Measurements from ENCODE around the gene KLHL17. TPM values are rescaled to one million over a fixed set of nuclear protein-coding genes. Genes with fewer than 3 reads are reported as not detected.
A peak's percentile ranks its signal among the peaks of the same experiment; 100 is the strongest.

KLHL17 gene
- total RNA-seq, 1 donor from 2014 or later: 19.6 TPM

GRCh38 chr1:914131-914890 is 46.1 kb upstream of the KLHL17 start:
- DNase-seq (ENCODE audit: extremely low spot score in 2 of 2): no peak
- Histone ChIP-seq H3K36me3 (no peaks in the 10 kb centered on the region), H3K27me3 (no peaks in the 10 kb centered on the region), H3K9me3 (no peaks in the 10 kb centered on the region), H3K4me1 (peaks cover 9% of the 10 kb centered on the region), H3K4me3 (no peak overlapping the region), H3K27ac (no peak overlapping the region)
- intact Hi-C loops (cut with DNase I): no loop called here
- no peak for TF ChIP-seq POLR2AphosphoS5 (IDR thresholded peaks at IDR 0.05; ENCODE audit: insufficient read depth in 1 of 2, low read depth in 1 of 2)
- TF ChIP-seq POLR2A (IDR thresholded peaks at IDR 0.05): no peak
- TF ChIP-seq CTCF (IDR thresholded peaks at IDR 0.05): no peak

GRCh38 chr1:914891-915280 is 45.5 kb upstream of the KLHL17 start:
- no peaks in the 10 kb centered on the region for H3K36me3 ChIP-seq
- H3K27ac ChIP-seq: no peak overlapping the region
- intact Hi-C loops (cut with DNase I): no loop called here
- DNase-seq (ENCODE audit: extremely low spot score in 2 of 2): no peak
- TF ChIP-seq POLR2AphosphoS5 (IDR thresholded peaks at IDR 0.05; ENCODE audit: insufficient read depth in 1 of 2, low read depth in 1 of 2) (no peak), POLR2A (IDR thresholded peaks at IDR 0.05) (no peak), CTCF (IDR thresholded peaks at IDR 0.05) (no peak)
- H3K9me3 ChIP-seq: no peaks in the 10 kb centered on the region
- no peak overlapping the region for H3K4me3 ChIP-seq
- H3K27me3 ChIP-seq: no peaks in the 10 kb centered on the region
- H3K4me1 ChIP-seq: peaks cover 10% of the 10 kb centered on the region

- Histone ChIP-seq H3K4me1 (peaks cover 16% of the 10 kb centered on the region), H3K4me3 (no peak overlapping the region), H3K27ac (no peak overlapping the region), H3K36me3 (no peaks in the 10 kb centered on the region), H3K27me3 (no peaks in the 10 kb centered on the region), H3K9me3 (no peaks in the 10 kb centered on the region)
- intact Hi-C loops (cut with DNase I): no loop called here
- DNase-seq (ENCODE audit: extremely low spot score in 2 of 2): no peak
- TF ChIP-seq POLR2A (IDR thresholded peaks at IDR 0.05): no peak
- no peak for TF ChIP-seq CTCF (IDR thresholded peaks at IDR 0.05)
- no peak for TF ChIP-seq POLR2AphosphoS5 (IDR thresholded peaks at IDR 0.05; ENCODE audit: insufficient read depth in 1 of 2, low read depth in 1 of 2)
Measured at GRCh38 chr1:915295-916172, 44.9 kb upstream of the KLHL17 start.

- Histone ChIP-seq H3K4me3 (no peak overlapping the region), H3K36me3 (no peaks in the 10 kb centered on the region), H3K27ac (no peak overlapping the region), H3K9me3 (no peaks in the 10 kb centered on the region), H3K4me1 (peaks cover 25% of the 10 kb centered on the region), H3K27me3 (no peaks in the 10 kb centered on the region)
- DNase-seq (ENCODE audit: extremely low spot score in 2 of 2): no peak
- peak in 1 of 2 donors; percentile 31 for TF ChIP-seq POLR2AphosphoS5 (IDR thresholded peaks at IDR 0.05; ENCODE audit: insufficient read depth in 1 of 2, low read depth in 1 of 2)
- no peak for TF ChIP-seq POLR2A (IDR thresholded peaks at IDR 0.05)
- intact Hi-C loops (cut with DNase I): no loop called here
Measured at GRCh38 chr1:916173-917075, 44.0 kb upstream of the KLHL17 start.

GRCh38 chr1:917076-917459 is 43.3 kb upstream of the KLHL17 start:
- Histone ChIP-seq H3K9me3 (no peaks in the 10 kb centered on the region), H3K36me3 (no peaks in the 10 kb centered on the region), H3K27me3 (no peaks in the 10 kb centered on the region), H3K4me1 (peaks cover 30% of the 10 kb centered on the region), H3K27ac (no peak overlapping the region), H3K4me3 (no peak overlapping the region)
- TF ChIP-seq POLR2AphosphoS5 (IDR thresholded peaks at IDR 0.05; ENCODE audit: insufficient read depth in 1 of 2, low read depth in 1 of 2) (no peak), CTCF (IDR thresholded peaks at IDR 0.05) (no peak), POLR2A (IDR thresholded peaks at IDR 0.05) (no peak)
- intact Hi-C loops (cut with DNase I): no loop called here
- DNase-seq (ENCODE audit: extremely low spot score in 2 of 2): no peak

Measured in vagina (tissue), 2 donors.